ENCODE measurements around the gene TMEM169.

DNA sequence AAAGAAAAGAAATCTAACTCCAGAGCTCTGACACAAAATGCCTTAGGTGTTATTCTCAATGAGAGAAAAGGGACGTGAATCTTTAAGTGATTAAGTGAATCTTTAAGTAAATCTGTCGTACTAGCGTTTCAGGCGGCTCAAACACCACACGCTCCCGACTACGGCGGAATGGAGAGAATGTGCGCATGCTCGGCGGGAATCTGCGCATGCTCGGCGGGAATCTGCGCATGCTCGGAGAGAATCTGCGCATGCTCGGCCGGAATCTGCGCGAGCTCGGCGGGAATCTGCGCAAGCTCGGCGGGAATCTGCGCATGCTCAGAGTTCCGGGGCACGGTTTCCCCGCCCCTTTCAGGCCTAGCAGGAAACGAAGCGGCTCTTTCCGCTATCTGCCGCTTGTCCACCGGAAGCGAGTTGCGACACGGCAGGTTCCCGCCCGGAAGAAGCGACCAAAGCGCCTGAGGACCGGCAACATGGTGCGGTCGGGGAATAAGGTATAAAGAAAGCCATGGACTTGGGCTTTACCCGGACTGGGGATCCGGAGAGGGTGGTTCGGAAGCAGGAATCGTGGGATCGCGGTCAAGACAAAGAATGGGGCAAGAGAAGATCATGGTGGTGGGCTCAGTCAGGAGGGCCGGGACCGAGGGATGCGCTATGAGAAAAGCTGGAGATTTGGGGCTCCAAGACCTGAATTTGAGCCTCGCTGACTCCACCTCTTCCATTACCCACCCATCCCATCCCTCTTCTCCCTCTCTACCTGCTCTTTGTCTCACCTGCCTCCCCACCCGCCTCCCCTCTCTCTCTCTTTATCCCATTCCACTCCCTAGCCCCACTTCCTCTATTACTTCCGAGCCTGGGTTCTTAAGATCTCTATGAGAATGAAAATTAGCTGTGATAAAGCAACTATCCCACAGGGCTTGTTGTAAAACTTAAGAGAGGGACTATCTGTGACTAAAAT is 27.5 kb downstream of the TMEM169 start, which contains the start of gene XRCC5:
- TF ChIP-seq, protein P1, sequence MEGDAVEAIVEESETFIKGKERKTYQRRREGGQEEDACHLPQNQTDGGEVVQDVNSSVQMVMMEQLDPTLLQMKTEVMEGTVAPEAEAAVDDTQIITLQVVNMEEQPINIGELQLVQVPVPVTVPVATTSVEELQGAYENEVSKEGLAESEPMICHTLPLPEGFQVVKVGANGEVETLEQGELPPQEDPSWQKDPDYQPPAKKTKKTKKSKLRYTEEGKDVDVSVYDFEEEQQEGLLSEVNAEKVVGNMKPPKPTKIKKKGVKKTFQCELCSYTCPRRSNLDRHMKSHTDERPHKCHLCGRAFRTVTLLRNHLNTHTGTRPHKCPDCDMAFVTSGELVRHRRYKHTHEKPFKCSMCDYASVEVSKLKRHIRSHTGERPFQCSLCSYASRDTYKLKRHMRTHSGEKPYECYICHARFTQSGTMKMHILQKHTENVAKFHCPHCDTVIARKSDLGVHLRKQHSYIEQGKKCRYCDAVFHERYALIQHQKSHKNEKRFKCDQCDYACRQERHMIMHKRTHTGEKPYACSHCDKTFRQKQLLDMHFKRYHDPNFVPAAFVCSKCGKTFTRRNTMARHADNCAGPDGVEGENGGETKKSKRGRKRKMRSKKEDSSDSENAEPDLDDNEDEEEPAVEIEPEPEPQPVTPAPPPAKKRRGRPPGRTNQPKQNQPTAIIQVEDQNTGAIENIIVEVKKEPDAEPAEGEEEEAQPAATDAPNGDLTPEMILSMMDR (IDR thresholded peaks at IDR 0.05): no peak
- TF ChIP-seq EZH2 (IDR thresholded peaks at IDR 0.05; ENCODE audit: borderline replicate concordance, insufficient read depth, low read depth, low read length, poor library complexity, severe bottlenecking): no peak
